GM21786 (cell line): ENCODE results near the gene RNF213.
"Not testable (repeated sequence)": the region's sequence is repeated elsewhere in the genome, so short reads cannot be mapped to it uniquely, and the experiment has no call there.

Source experiments
- ATAC-seq: cut with Tn5 transposase; IDR thresholded peaks from one replicate; pipeline ENCODE4 v1.9.1; 2021; ENCODE audit not compliant: unreplicated experiment

Gene RNF213

GRCh38 chr17:80223838-80224497 is 36.7 kb upstream of the RNF213 start:
- no peak for ATAC-seq

DNA sequence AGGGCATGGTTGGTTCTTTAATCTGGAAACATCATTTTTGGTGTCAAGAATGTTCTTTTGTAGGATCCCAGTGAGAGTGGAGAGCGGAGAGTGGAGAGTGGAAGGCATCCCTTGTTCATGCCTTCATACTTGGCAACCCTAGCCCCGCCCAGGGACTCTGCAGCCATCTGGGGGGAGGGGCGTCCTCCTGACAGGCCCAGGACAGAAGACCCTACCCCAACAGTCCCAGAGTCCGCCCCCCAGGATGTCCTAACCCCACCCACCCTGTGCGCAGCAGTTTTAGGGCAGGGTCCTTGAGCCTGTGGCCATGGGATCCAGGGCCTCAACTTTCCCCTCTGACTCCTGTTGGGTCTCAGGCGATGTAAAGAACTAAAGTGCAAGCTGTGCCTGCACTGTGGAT is 36.0 kb upstream of the RNF213 start:
- no peak for ATAC-seq

GRCh38 chr17:80225230-80225629 is 35.4 kb upstream of the RNF213 start:
- ATAC-seq: no peak

DNA sequence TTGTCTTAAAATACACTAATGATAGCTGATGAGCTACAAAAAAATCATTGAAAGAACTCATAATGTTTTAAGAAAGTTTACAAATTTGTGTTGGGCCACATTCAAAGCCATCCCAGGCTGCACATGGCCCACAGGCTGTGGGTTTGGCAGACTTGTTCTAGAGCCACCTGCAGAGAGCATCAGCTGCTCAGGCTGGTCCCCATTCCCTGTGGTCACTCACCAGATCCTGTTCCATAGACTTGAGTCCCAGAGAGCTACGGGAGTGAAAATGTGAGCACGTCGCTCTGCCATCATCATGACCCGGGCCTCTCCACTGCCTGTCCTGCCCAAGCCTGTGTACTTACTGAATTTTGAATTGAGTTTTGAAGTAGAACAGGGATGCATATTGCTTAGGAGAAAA is 33.5 kb upstream of the RNF213 start:
- ATAC-seq: no peak

- ATAC-seq: no peak
Observed at GRCh38 chr17:80227666-80228065, 33.0 kb upstream of the RNF213 start.

- ATAC-seq: no peak
Observed at GRCh38 chr17:80228477-80228876, 32.2 kb upstream of the RNF213 start.

DNA sequence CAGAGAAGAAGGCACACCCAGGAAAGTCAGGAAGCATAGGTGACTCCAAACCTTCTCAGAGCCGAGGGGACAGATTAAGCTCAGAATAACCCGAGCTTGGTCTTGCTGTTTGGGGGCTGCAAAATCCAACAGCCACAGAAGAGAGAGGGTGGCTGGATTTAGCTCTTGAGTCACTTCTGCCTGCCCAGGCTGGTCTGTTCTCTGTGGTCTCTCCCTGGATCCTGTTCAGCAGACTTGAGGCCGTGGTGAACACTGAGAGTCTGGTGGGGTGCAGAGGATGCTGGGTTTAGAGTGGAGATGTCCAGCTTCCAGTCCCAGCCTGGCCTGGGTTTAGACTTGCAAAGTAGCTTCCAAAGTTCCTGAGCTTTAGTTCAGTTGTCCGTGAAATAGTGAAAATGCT is 31.6 kb upstream of the RNF213 start:
- no peak for ATAC-seq

GRCh38 chr17:80232438-80232837 is 28.2 kb upstream of the RNF213 start:
- no peak for ATAC-seq

GRCh38 chr17:80233202-80233601 is 27.4 kb upstream of the RNF213 start:
- no peak for ATAC-seq

GRCh38 chr17:80236911-80237310 is 23.7 kb upstream of the RNF213 start:
- ATAC-seq: no peak

GRCh38 chr17:80237386-80237785 is 23.3 kb upstream of the RNF213 start:
- no peak for ATAC-seq

- ATAC-seq: no peak
Observed at GRCh38 chr17:80242505-80242904, 18.1 kb upstream of the RNF213 start.

- no peak for ATAC-seq
Observed at GRCh38 chr17:80243526-80244433, 16.9 kb upstream of the RNF213 start.

DNA sequence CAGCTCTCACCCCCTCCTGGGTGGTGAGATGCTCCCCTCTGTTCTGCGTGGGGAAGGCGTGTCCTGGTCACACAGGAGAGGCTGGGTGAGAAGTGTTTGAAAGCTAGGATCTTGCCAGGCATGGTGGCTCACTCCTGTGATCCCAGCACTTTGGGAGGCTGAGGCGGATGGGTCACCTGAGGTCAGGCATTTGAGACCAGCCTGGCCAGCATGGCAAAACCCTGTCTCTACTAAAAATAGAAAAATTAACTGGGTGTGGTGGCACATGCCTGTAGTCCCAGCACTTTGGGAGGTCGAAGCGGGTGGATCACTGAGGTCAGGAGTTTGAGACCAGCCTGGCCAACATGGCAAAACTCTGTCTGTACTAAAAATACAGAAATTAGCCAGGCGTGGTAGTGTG is 16.2 kb upstream of the RNF213 start:
- ATAC-seq: not testable (repeated sequence)

- ATAC-seq: no peak
Observed at GRCh38 chr17:80244871-80245509, 15.7 kb upstream of the RNF213 start.

- ATAC-seq: no peak
Observed at GRCh38 chr17:80245566-80246265, 14.9 kb upstream of the RNF213 start.

GRCh38 chr17:80246266-80246681 is 14.4 kb upstream of the RNF213 start:
- no peak for ATAC-seq

- no peak for ATAC-seq
Observed at GRCh38 chr17:80246726-80247125, 13.9 kb upstream of the RNF213 start.

DNA sequence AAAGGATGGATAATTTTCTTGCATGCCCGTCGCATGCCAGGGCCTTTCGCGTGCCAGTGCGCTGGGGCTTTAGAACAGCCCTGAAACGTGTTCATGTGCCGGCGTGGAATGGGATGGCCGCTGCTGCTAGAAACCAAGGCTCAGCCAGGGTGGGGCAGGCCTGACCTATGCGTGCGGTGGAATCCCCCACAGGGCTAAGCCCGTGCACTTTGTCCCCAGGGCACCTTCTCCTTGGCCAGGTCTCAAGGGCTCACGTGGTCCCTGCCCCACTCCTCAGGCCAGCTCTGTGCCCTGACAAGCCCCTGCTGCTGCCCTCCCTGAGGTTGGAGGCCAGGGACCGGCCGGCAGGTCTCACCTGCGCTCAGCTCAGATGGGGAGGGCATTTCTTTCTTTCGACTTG is 13.1 kb upstream of the RNF213 start:
- no peak for ATAC-seq

- ATAC-seq: no peak
Observed at GRCh38 chr17:80248001-80248893, 12.4 kb upstream of the RNF213 start.
